Fibroblast of skin of right biceps (primary cell): ENCODE measurements around the gene TMEM26.
A peak's percentile ranks its signal among the peaks of the same experiment; 100 is the strongest.

Experiments used
- DNase-seq: peaks from one replicate; pipeline ENCODE4 v3.0.0-alpha.2; 2013

The TMEM26 gene

DNA sequence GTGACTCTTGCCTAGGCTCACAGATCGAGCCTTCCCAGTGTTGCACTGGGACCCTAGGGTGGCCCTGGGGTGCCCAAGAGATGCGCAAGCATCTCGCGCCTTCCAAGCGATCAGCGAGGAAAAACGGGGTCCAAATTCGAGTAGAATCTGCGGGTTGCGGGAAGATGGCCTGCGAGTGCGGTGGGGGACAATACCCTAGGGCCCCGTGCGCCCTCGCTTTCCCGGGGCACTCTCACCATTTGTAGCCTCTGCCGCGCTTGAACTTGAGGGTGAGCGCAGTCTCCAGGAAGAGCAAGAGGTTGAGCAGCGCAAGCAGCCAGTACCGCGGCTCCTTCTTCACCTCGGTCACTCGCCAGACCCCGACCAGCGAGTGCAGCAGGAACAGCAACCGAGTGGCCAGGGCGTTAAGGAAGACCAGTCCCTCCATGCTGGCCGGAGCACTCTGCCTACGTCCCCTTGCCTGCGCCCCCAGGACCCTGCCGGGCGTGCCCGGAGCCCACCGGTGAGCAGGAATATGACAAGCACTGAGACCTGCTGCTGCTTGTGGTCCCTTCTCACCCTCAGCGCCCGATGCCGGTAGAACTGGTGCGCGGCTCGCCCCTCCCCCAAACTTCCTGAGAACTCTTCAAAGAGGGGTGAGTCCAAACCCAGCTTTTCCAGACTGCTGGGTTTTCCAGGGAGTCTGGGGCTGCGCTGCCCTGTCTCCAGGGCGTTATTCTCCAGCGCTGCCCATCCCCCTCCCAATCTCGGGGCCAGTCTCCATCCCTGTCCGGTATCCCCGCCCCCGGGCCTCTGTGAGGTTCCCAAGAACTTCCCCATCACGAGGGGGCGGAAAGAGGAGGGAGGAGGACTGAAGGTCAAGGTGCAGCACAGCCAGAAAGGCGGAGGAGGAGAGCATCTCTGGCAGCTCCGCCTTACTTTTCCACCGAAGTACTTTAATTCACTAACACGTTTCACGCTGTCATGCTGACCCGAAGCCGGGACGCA, at the start of gene TMEM26:
TSS of gene TMEM26 (minus strand) at position 727 of the 987 bp plus-strand sequence. CDS start at position 427, 300 bp downstream.
- peak; percentile 33 for DNase-seq

DNA sequence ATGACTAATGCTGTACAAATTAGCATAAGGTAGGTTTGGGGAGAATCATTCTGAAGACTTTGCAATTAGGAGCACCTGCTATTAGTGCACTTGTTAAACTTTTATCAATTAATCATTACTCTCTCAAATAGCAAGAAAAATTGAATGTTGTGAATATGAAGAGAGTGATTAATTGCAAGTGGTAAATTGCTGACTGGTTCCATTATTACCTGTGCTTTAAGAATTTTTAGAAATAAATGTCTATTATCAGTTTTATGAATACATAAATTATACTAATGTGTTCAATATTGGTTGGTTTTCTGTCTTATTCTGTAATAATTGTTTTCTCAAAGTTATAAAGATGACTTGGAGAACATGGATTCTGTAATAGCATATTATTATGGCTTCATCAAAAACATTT, 47.3 kb upstream of the TMEM26 start:
- DNase-seq, result no peak

DNA sequence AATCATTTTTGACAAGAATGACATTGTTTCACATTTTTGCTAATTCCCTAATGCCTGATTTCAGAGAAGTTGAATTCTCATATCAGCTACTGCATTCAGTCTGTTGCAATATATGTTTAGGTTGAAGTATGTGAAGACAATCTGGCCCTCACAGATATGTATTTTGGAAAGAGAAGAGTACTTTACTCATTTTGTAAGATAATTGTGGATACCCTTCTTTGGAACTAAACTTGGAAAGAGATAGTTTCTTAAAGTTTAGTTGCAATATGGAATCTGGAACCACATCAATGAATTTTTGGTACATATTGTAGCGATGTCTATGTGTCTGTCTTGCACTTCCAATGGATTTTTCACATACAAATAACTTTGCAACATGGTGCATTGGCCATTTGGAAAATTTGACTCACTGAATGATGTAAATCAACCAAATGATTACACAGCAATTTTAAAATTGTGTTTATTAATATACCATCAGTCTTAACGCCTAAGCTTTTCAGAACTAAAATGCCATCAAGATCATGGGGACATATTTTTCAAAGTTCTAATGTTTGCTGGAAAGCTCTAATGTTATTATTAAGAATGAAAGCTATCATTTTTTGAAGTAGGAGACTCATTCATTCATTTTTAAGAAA, 39.3 kb upstream of the TMEM26 start:
- DNase-seq, result no peak

DNA sequence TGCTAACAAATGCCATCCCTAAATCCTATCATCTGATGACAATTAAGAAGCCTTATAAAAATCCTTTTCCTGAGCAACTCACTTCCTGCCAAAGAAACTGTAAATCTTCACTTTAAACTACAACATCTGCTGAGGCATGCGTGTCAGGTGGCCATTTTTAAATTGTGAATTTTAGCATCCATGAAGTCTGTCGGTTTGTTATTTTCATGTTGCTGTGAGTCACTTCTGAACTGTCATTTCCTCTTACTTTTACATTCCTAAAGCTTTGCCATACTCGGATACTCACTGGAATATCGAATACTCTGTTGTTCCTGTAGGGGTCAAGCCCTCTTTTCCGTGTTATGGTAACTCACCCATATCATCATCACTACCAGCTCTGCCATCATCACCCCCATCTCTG, 34.3 kb upstream of the TMEM26 start:
- DNase-seq, result peak; percentile 83

DNA sequence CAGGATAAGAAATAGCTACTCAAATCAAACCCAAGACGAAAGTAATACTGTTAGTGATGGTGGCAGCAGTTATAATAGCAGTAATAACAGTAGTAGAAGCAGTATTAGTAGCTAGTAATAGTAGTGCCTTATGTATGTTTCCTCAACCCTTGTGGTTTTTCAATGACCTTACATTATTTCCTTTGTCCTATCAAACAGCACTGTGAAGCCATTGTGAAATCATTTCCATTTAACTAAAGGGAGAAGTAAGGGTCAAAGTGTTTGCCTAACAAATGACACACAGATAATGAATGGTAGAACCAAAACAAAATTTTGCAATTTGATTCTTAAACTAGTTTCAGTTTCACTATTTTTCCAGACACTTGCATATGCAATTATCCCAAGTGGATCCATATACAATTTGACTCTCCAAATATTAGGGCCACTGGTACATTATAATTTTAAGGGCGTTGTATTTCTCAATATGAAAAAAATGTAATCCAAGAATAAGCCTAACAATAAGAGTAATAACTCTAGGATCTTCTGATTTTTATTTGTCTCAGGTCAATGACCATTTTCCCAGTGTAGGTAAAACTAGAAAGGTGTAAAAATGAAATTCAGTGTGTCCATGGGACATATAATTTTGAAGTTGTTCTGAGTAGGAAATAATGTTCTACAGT, 33.7 kb upstream of the TMEM26 start:
- peak; percentile 16 for DNase-seq

DNA sequence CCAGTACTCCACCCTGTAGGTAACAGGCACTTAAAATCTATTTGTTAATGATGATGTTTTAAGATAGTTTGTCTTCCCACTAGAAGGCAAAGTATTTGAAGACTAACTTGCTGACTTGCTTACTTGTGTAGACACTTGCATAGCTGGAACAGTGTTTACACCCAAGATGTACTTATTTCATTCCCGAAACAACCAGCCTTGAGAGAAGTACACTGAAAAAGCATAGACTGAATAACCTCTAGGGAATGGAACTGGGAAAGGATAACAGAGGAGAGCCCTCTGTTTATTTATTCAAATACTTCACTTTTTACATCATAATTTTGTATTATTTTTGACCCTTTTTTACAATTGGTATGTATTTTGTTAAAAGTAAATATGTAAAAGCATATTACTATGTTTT, 33.1 kb upstream of the TMEM26 start:
- DNase-seq, result no peak

DNA sequence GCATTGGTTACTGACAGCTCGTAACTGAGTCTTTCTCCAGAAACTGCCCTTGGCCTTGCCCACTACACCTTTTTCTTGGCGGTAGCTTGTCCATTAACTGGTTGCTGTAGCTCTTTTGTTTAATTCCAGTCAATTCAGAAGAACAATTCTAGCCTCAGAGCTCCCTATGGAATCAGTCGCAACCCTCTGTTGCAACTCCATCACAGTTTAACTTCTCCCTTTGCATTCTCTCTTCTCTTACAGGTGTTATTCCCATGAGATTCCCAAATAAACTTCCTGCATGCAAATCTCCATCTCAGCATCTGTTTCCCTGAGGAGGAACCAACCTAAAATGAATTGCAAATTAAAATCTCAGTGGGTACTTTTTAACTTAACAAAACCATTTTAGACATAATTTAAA, 28.4 kb upstream of the TMEM26 start:
- DNase-seq, result no peak

DNA sequence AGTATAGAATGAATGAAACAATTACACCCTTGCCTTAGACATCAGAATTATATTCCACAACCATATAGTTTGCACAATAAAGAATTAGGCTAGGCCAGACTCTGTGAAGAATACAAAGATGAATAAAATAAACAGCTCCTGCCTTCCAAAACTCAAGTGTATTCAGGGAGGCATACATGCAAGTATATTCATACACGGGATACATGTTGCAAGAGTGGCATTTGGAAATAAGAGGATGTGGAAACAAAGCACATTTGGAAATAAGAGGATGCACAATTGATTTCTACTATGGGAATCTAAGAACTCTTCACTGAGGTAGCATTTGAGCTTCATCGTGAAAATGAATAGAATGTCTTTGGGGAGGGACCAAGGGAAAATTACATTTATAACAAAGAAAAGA, 27.0 kb upstream of the TMEM26 start:
- no peak for DNase-seq

DNA sequence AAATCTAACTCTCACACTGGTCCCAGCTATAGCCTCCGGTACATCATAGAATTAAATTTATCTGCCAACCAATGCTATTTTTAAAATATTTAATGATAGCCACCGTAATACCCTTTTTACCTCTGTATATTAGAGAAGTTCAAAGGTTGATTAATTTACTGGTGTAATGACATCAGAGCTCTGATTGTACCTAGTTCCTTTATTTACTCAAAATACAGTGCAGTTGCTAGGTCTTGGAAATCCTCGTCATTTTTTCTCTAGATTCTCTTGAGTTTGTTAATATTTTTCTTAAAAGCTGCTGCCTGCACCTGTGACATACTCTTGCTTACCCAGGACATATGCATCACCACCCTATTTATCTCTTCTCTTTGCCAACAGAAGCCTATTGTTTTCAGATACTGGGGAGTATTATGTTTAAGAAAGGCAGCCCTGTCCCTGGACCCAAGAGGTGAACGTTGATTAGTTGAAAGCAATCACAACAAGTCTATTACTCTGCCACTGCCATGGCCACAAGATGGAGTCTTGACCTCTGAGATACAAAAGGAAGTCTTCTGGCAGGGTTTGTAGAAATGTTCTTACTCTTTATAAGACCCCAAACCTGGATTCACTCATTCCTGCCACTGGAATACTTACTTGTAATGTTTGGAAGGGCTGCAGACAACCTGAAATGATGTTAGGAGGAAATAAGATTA, 25.6 kb upstream of the TMEM26 start:
- DNase-seq, result no peak

DNA sequence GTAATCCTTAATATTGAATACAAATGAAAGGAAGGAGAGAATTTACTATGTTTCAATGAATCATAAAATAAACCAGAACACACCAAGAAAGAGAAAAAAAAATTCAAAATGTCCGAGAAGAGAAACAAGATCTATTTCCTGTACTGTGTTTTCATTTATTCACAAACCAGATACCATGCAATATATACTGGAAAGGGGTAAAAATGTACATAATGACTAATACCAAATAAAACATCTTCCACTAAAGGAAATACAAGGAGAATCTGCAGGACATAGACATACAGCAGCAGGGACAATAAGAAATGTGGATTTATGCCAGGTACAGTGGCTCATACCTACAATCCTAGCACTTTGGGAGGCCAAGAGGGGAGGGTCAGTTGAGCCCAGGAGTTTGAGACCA, 24.3 kb upstream of the TMEM26 start:
- DNase-seq, result no peak

DNA sequence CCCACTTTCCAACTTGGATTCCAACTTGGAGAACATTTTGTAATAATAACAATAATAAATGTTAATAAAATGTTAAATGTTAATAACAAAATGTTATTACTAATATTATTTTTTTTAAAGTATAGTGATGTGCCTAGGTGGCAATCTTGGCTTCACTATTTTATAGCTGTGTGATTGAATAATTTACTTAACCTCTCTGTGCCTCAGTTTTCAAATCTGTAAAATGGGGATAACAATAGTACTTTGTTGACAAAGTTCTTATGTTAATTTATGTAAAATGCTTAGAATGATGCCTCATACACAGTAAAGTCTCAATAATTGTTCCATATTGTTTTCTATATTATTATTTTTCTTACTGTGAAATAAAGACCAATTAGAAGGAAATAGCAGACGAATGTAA, 23.3 kb upstream of the TMEM26 start:
- DNase-seq, result no peak

DNA sequence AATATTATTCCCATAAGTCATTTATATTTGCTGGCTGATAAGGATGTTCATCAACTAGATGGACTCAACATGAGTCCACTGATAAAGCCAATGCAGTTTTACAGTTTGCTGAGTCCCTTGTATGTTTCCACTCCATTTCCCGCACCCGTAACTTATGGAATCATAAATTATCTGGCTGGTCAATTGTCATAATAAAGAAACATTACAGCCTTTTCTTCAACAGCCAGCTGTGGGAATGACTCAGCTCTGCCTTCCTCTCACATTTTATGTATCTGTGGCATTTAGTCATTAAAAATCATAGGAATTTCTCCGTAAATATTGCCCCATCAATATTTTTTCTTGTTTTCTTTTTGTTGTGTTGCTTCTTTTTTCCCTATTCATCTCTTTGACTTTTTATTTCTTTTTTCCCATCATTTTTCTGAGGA, 22.3 kb upstream of the TMEM26 start:
- peak; percentile 58 for DNase-seq

DNA sequence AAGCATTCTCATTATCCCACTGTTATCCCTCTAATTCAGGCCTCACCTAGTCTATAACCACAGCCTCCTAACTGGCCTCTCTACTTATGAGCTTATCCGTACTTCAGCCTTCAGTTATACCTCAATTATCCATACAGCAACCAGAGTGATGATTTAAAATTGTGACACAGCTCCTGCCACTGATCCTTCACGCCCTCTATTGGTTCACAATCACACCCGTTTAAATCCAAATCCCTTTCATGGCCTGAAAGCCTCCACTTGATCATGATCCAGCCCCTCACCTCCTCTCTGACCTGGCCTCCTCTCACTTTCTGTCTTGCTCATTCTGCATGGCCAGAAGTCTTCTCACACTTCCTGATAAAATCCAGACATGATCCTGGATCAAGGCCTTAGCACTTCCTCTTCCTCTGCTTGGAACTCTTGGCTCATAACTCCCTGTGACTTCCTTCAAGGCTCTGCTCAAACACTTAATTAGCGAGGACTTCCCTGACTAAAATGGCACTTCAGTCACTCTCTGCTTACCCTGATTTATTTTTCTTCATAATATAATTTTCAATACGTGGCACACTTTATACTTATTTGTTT, 19.0 kb upstream of the TMEM26 start:
- DNase-seq, result no peak

DNA sequence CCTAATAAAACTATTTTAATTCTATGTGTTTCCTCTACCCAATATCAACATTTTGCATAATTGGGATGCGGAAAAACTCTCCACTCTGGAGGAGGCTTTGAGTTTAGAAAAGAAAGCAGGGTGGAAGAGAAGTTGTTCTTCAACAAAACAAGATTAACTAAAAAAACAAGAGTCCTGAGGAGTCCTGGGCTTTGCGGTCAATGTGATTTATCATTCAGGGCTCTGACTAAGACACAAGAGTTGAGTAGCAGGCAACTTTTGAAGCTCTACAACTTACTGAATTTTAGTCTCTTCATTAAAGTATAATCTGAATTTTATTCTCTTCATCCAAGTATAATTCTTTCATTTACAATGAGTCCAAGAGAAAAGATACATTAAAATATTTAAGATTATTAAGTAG, 18.3 kb upstream of the TMEM26 start:
- DNase-seq, result no peak

DNA sequence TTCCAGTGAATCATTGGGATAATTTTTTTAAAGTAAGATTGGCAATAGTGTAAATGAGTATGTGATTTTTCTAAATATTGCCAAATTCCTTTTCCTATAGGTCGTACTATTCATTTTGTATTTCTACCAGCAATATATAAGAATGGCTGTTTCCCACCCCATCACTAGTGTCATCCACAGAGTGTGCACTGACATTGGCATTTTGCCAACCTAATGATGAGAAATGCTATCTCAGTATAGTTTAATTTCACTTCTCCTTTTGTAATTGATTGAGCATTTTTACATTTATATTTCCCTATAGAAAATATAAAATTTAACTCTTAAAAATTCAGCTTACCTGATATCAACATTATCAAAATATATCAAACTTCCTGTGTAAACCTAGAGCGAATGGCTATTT, 17.6 kb upstream of the TMEM26 start:
- no peak for DNase-seq

DNA sequence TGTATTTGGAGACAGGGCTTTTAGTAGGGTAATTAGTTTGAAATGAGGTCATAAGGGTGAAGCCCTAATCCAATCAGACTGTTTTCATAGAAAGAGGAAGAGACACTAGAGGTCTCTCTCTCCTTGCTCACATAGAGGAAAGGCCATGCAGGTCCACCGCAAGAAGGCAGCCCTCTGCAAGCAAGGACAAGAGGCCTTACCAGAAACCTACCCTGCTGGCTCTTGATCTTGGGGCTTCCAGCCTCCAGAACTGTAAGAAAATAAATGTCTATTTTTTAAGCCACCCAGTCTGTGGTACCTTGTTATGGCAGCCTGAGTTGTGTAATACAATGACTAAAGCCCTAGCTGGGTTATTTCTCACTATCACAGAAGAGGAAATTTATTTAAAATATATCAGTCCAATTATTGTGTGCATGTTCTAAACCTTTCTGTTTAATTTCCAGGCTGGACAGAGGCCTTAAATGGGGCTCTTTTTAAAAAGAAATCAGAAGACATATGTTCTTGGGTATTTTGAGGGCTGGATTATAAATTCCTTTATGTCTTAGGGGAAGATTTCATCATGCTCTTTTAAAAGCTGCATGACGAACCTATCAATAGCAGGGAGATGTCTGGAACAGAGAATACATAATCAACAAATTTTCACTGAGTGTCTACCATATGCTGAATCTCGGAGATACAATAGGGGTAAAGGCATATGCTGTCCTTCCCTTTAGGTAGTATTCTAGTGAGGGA, 12.9 kb upstream of the TMEM26 start:
- DNase-seq, result no peak

DNA sequence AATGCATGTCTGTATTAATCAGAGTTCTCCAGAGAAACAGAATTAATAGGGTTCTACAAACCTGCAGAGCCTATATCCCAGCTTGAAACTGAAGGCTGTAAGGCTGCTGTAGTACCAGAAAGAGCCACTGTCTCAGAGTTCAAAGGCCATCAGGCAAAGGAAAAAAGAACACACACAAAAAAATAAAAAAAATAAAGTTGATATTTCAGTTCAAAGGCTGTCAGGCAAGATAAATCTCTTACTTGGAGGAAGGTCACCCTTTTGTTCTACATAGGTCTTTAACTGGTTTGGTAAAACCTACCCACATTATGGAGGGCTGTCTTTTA, 12.0 kb upstream of the TMEM26 start:
- DNase-seq, result no peak

DNA sequence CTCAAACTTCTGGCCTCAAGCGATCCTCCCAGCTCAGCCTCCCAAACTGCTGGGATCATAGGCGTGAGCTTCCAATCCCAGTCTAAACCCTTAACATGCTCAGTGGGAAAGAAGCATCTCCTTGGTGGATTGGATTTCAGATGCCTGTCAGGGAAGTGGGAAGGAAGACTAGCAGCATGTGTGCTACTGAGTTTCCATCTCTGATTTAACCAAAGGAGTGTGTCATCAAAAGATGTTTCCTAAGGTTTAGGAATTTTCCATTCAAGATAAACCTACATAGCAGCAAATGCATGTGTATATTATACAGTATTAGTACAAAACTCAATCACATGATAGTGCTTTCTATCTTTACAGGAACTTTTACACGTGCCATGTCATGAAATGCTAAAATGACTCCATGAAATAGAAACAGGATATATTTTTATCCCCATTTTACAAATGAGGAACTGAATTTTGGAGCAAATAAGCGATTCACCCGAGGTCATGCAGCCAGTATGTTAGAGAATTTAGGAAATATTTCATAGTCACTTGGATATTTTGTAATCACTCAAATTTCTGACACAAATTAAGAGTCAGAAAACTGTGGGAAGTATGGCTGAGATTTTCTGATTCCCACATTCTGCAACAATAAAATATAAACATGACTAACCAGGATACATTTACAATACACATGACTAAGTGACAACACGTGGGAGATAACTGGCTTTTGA, 11.4 kb upstream of the TMEM26 start:
- peak; percentile 83 for DNase-seq

DNA sequence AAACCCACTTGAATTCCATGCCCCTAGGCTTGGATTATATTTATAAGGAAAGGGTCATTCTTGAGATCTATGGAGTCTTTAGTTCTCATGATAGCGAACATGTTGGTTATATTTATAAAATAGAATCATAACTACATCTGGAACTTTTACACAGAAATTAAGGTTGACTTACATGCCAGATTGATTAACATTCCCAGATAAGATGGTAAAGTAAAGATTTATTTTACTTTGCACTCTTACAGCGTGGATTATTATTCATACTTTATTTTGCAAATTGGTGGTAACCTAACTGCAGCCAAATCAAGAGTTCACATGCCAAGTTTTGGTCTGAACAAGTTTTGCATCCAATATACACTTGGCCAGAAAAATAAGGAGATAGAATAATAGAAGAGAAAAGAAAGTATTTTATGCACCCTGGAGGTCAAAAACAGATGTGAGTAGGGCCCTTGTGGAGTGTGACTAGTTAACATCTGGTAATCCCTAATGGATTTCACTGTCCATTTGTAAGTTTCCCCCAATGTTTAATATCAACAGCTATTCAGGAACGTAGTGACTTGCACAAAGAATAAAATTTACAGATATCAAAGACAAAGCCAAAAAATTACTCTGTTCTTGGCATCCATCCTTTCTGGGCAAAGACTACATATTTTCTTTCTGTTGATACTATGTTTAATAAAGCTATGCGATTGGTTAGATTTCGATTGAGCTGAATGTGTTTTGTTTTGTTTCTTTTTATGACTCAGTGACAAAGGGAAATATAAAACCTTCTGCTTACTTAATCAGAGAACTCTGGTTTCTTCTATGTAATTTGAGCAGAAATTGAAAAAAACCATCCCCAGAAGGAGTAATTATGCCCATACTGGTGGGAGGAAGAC, 10.1 kb upstream of the TMEM26 start:
- DNase-seq, result peak; percentile 66

DNA sequence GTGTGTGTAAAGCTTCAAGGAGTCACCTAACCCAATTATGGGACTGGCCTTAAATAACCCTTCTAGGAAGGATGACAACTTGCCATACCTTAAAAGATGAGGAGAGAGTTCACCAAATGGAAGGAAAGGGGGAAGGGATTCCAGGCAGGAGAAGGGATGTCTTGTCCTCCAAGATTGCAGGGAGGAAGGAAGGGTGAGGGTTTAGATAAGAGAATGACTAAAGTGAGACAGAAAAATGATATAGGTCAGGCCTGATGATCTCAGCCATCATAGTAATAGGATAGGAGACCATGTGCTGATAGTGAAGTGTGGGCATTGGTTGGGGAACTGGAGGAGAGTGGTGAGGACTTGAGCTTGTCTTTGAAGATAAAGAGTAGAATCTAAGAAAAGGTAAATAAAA, 7.7 kb upstream of the TMEM26 start:
- no peak for DNase-seq
